Measurements from ENCODE around the gene TMTC1. TPM values are rescaled to one million over a fixed set of nuclear protein-coding genes. Genes with fewer than 3 reads are reported as not detected.

The TMTC1 gene
- total and polyA plus RNA-seq, 2 experiments from 2014 or later = 4.8 to 24.3 TPM

DNA sequence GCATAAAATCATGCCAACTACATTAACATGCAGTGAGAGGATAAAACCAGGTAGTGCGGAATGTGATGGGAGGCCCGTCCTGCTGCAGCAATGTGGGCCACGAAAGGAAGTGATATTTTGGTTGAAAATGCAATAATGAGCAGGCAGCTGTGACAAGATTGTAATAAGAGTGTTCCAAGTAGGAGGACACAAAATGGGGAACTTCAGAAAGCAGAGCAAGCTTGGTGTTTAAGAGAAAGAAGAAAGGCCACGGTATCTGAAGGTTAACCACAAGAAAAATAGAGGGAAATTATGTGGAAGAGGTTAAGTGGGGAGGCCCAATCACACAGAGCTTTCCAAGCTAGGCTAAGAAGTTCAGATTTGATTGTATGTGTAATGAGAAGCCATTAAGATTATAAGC lies 320.5 kb downstream of the TMTC1 start:
- no peaks in the 10 kb centered on the region for H3K36me3 ChIP-seq (ENCODE audit: insufficient read depth)
- 0 out of 2 replicates have a peak, but pooled peaks cover 3% of the 10 kb centered on the region for H3K9me2 ChIP-seq (ENCODE audit: insufficient read depth)
- no peak for DNase-seq (ENCODE audit: low spot score)
- no peak overlapping the region for H3K27ac ChIP-seq (ENCODE audit: low read depth)
- H3K27me3 ChIP-seq (ENCODE audit: insufficient read depth) = no peaks in the 10 kb centered on the region
- no peaks in the 10 kb centered on the region for H3K79me2 ChIP-seq (replicated peaks; ENCODE audit: insufficient read depth)
- Mint-ChIP-seq H3K4me3 (no peak overlapping the region), H3K27me3 (ENCODE audit: insufficient read depth, low read depth, poor library complexity) (peaks cover 5% of the 10 kb centered on the region), H3K4me1 (no peaks in the 10 kb centered on the region), H3K9me3 (no peaks in the 10 kb centered on the region), H3K27ac (no peak overlapping the region), H3K36me3 (ENCODE audit: low read depth) (no peaks in the 10 kb centered on the region)
- no peak for TF ChIP-seq EZH2phosphoT487 (IDR thresholded peaks at IDR 0.05; ENCODE audit: unreplicated experiment)
- TF ChIP-seq, protein P1, sequence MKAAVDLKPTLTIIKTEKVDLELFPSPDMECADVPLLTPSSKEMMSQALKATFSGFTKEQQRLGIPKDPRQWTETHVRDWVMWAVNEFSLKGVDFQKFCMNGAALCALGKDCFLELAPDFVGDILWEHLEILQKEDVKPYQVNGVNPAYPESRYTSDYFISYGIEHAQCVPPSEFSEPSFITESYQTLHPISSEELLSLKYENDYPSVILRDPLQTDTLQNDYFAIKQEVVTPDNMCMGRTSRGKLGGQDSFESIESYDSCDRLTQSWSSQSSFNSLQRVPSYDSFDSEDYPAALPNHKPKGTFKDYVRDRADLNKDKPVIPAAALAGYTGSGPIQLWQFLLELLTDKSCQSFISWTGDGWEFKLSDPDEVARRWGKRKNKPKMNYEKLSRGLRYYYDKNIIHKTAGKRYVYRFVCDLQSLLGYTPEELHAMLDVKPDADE (IDR thresholded peaks at IDR 0.05) = no peak
- TF ChIP-seq POLR2AphosphoS5 (IDR thresholded peaks at IDR 0.05; ENCODE audit: low read depth) = no peak
- TF ChIP-seq, protein P2, sequence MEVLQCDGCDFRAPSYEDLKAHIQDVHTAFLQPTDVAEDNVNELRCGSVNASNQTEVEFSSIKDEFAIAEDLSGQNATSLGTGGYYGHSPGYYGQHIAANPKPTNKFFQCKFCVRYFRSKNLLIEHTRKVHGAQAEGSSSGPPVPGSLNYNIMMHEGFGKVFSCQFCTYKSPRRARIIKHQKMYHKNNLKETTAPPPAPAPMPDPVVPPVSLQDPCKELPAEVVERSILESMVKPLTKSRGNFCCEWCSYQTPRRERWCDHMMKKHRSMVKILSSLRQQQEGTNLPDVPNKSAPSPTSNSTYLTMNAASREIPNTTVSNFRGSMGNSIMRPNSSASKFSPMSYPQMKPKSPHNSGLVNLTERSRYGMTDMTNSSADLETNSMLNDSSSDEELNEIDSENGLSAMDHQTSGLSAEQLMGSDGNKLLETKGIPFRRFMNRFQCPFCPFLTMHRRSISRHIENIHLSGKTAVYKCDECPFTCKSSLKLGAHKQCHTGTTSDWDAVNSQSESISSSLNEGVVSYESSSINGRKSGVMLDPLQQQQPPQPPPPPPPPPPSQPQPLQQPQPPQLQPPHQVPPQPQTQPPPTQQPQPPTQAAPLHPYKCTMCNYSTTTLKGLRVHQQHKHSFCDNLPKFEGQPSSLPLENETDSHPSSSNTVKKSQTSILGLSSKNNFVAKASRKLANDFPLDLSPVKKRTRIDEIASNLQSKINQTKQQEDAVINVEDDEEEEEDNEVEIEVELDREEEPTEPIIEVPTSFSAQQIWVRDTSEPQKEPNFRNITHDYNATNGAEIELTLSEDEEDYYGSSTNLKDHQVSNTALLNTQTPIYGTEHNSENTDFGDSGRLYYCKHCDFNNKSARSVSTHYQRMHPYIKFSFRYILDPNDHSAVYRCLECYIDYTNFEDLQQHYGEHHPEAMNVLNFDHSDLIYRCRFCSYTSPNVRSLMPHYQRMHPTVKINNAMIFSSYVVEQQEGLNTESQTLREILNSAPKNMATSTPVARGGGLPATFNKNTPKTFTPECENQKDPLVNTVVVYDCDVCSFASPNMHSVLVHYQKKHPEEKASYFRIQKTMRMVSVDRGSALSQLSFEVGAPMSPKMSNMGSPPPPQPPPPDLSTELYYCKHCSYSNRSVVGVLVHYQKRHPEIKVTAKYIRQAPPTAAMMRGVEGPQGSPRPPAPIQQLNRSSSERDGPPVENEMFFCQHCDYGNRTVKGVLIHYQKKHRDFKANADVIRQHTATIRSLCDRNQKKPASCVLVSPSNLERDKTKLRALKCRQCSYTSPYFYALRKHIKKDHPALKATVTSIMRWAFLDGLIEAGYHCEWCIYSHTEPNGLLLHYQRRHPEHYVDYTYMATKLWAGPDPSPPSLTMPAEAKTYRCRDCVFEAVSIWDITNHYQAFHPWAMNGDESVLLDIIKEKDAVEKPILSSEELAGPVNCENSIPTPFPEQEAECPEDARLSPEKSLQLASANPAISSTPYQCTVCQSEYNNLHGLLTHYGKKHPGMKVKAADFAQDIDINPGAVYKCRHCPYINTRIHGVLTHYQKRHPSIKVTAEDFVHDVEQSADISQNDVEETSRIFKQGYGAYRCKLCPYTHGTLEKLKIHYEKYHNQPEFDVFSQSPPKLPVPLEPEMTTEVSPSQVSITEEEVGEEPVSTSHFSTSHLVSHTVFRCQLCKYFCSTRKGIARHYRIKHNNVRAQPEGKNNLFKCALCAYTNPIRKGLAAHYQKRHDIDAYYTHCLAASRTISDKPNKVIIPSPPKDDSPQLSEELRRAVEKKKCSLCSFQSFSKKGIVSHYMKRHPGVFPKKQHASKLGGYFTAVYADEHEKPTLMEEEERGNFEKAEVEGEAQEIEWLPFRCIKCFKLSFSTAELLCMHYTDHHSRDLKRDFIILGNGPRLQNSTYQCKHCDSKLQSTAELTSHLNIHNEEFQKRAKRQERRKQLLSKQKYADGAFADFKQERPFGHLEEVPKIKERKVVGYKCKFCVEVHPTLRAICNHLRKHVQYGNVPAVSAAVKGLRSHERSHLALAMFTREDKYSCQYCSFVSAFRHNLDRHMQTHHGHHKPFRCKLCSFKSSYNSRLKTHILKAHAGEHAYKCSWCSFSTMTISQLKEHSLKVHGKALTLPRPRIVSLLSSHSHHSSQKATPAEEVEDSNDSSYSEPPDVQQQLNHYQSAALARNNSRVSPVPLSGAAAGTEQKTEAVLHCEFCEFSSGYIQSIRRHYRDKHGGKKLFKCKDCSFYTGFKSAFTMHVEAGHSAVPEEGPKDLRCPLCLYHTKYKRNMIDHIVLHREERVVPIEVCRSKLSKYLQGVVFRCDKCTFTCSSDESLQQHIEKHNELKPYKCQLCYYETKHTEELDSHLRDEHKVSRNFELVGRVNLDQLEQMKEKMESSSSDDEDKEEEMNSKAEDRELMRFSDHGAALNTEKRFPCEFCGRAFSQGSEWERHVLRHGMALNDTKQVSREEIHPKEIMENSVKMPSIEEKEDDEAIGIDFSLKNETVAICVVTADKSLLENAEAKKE (CRISPR knock-in tag; IDR thresholded peaks at IDR 0.05) = no peak
- TF ChIP-seq, protein P3, sequence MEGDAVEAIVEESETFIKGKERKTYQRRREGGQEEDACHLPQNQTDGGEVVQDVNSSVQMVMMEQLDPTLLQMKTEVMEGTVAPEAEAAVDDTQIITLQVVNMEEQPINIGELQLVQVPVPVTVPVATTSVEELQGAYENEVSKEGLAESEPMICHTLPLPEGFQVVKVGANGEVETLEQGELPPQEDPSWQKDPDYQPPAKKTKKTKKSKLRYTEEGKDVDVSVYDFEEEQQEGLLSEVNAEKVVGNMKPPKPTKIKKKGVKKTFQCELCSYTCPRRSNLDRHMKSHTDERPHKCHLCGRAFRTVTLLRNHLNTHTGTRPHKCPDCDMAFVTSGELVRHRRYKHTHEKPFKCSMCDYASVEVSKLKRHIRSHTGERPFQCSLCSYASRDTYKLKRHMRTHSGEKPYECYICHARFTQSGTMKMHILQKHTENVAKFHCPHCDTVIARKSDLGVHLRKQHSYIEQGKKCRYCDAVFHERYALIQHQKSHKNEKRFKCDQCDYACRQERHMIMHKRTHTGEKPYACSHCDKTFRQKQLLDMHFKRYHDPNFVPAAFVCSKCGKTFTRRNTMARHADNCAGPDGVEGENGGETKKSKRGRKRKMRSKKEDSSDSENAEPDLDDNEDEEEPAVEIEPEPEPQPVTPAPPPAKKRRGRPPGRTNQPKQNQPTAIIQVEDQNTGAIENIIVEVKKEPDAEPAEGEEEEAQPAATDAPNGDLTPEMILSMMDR (conservative IDR thresholded peaks at IDR 0.05; ENCODE audit: low read depth in 2 of 2) = no peak
- no peak for TF ChIP-seq STAT1 (IDR thresholded peaks at IDR 0.05; ENCODE audit: unreplicated experiment)
- ATAC-seq = no peak
- H3K4me3 ChIP-seq = no peak overlapping the region
- no peaks in the 10 kb centered on the region for H3K4me1 ChIP-seq (ENCODE audit: insufficient read depth)
- peak overlapping the region; percentile 53; the same call in 1 of the 2 replicates for H2AFZ ChIP-seq
- H4K20me1 ChIP-seq (replicated peaks; ENCODE audit: insufficient read depth) = no peaks in the 10 kb centered on the region
- H3F3A ChIP-seq (replicated peaks; ENCODE audit: low read depth) = no peaks in the 10 kb centered on the region
- H3K4me2 ChIP-seq = no peak overlapping the region
